ENCODE results near the gene ERVMER34-1.

Gene ERVMER34-1

DNA sequence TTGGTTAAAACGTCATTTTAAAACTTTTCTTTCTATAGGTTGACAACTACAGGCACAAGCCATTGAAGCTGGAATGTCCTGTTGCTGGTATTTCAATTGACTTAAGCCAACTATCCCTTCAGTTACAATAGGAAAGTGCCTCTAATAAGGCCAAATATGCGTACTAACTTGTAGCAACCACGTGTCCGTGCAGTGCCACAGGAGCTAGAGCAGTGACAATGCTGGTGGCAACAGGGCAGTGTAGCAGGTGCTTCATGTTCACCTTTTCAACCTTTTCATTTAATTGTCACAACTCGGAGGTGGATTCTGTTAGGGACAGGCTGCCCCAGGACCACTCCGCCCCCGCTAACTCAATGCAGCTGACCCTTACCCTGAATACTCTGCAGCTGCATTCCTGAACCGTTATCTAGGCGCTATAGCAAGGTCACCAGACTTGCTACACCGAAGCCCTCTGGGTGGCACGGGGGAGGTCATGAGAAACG, 37.7 kb downstream of the ERVMER34-1 start:
- Histone ChIP-seq H3K4me3 (ENCODE audit: insufficient read length, low read depth) (peak overlapping the region; percentile 90), H3K9me3 (ENCODE audit: insufficient read depth, low read length) (no peaks in the 10 kb centered on the region), H3K36me3 (ENCODE audit: insufficient read depth, insufficient read length, low read length) (peaks cover 45% of the 10 kb centered on the region), H3K27me3 (ENCODE audit: insufficient read depth, insufficient read length) (no peaks in the 10 kb centered on the region), H3K9ac (ENCODE audit: insufficient read length, low read depth) (peak overlapping the region; percentile 98), H3K4me1 (ENCODE audit: insufficient read depth, insufficient read length) (peaks cover 3% of the 10 kb centered on the region)
- TF ChIP-seq ZNF274 (IDR thresholded peaks at IDR 0.05; ENCODE audit: low read depth, low read length) = no peak
- no peak for TF ChIP-seq SUZ12 (IDR thresholded peaks at IDR 0.05; ENCODE audit: extremely low read depth, insufficient read depth, insufficient read length)
- no peak for TF ChIP-seq YY1 (IDR thresholded peaks at IDR 0.05; ENCODE audit: insufficient read depth, insufficient read length)
- DNase-seq (ENCODE audit: low read depth, low spot score) = no peak

DNA sequence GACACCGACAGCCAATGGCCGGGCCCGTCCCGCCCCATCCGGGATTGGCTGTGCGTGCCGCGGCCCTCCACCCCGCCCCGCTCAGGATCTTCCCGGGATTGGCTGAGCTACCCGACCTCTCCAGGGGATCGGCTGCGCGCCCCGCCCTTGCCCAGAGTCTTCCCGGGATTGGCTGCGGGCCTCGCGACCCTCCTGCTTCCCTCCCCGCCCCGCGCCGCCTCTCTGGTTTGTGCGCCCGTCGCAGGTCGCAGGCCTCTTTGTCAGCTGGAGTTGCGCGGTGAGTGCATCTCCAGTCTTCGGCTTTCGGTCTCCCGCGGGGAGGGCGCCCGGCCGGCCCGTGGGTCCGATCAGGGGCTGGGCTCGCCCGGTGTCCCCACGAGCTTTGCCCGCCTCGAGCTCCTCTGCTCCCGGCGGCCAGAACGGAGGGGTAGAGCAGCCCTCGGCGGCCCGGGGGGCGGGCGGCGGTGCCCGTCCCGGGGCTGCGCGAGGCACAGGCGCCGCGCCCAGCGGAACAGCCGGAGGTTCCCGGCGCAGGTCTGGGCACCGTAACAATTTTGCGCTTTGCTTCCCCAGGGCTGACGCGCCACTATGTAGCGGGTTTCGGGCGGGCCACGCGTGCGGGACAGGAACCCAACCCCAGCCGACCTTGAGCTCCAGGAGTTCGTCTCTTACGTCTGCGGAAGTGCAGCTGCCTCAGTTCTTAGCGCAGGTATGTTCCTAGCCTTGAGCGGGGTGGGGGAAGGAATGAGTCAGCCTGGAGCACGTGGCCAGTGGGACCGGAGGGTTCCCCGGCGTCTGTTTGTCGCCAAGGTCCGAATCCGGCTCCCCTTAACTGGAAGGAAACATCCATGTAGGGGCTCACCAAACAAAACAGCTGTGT, 38.7 kb downstream of the ERVMER34-1 start:
- TF ChIP-seq YY1 (IDR thresholded peaks at IDR 0.05; ENCODE audit: insufficient read depth, insufficient read length) = no peak
- no peak for TF ChIP-seq SUZ12 (IDR thresholded peaks at IDR 0.05; ENCODE audit: extremely low read depth, insufficient read depth, insufficient read length)
- no peak for TF ChIP-seq ZNF274 (IDR thresholded peaks at IDR 0.05; ENCODE audit: low read depth, low read length)
- Histone ChIP-seq H3K9me3 (ENCODE audit: insufficient read depth, low read length) (no peaks in the 10 kb centered on the region), H3K9ac (ENCODE audit: insufficient read length, low read depth) (peak overlapping the region; percentile 98), H3K27me3 (ENCODE audit: insufficient read depth, insufficient read length) (no peaks in the 10 kb centered on the region), H3K4me3 (ENCODE audit: insufficient read length, low read depth) (peak overlapping the region; percentile 90), H3K36me3 (ENCODE audit: insufficient read depth, insufficient read length, low read length) (peaks cover 45% of the 10 kb centered on the region), H3K4me1 (ENCODE audit: insufficient read depth, insufficient read length) (peaks cover 3% of the 10 kb centered on the region)
- DNase-seq (ENCODE audit: low read depth, low spot score) = peak; percentile 90

DNA sequence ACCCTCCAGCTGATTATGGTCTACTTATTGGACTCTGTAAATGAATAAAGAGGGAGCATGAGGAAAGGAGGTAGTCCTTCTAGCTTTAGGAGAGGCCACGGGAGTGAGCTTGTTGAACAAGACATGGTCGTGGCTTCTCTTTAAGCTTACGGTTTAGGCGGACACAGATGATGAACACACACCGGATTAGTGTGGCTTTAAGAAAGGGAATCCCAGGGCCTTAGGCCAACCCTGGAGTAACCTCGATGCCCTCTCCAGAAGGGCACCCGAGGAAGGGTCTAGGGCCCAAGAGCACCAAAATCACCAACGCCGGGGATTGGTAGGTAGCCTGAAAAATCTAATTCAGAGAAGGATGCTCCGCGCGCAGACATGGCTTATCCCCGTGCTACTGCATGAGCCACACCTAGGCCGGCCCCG, 39.4 kb downstream of the ERVMER34-1 start:
- DNase-seq (ENCODE audit: low read depth, low spot score) = no peak
- peak overlapping the region; percentile 69 for H3K9ac ChIP-seq (ENCODE audit: insufficient read length, low read depth)
- peak overlapping the region; percentile 53 for H3K4me3 ChIP-seq (ENCODE audit: insufficient read length, low read depth)
- TF ChIP-seq SUZ12 (IDR thresholded peaks at IDR 0.05; ENCODE audit: extremely low read depth, insufficient read depth, insufficient read length) = no peak
- no peak for TF ChIP-seq ZNF274 (IDR thresholded peaks at IDR 0.05; ENCODE audit: low read depth, low read length)
- no peak for TF ChIP-seq YY1 (IDR thresholded peaks at IDR 0.05; ENCODE audit: insufficient read depth, insufficient read length)
- H3K9me3 ChIP-seq (ENCODE audit: insufficient read depth, low read length) = no peaks in the 10 kb centered on the region
- peaks cover under 1% of the 10 kb centered on the region for H3K4me1 ChIP-seq (ENCODE audit: insufficient read depth, insufficient read length)
- no peaks in the 10 kb centered on the region for H3K27me3 ChIP-seq (ENCODE audit: insufficient read depth, insufficient read length)
- H3K36me3 ChIP-seq (ENCODE audit: insufficient read depth, insufficient read length, low read length) = peaks cover 44% of the 10 kb centered on the region

DNA sequence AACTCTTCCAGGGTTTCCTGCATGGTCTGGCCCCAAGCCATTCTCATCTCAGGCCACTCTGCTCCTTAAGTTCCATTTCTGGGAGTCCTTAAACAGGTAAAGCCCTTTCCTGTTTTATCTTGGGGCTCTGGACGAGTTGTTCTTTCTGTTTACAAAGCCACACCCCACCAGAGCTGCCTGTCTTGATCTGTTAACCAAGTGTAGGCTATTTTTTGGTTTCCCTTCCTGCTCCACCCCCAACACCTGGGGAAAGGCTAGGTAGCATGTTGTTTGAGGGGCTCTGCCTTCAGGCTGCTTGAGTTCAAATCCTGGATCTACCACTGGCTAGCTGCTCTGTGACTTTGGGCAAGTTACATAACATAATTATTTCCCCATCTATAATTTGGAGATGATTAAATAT, 40.0 kb downstream of the ERVMER34-1 start:
- peak overlapping the region; percentile 69 for H3K9ac ChIP-seq (ENCODE audit: insufficient read length, low read depth)
- no peak for TF ChIP-seq ZNF274 (IDR thresholded peaks at IDR 0.05; ENCODE audit: low read depth, low read length)
- TF ChIP-seq YY1 (IDR thresholded peaks at IDR 0.05; ENCODE audit: insufficient read depth, insufficient read length) = no peak
- TF ChIP-seq SUZ12 (IDR thresholded peaks at IDR 0.05; ENCODE audit: extremely low read depth, insufficient read depth, insufficient read length) = no peak
- H3K36me3 ChIP-seq (ENCODE audit: insufficient read depth, insufficient read length, low read length) = peaks cover 38% of the 10 kb centered on the region
- DNase-seq (ENCODE audit: low read depth, low spot score) = no peak
- no peaks in the 10 kb centered on the region for H3K4me1 ChIP-seq (ENCODE audit: insufficient read depth, insufficient read length)
- H3K4me3 ChIP-seq (ENCODE audit: insufficient read length, low read depth) = no peak overlapping the region
- no peaks in the 10 kb centered on the region for H3K9me3 ChIP-seq (ENCODE audit: insufficient read depth, low read length)
- H3K27me3 ChIP-seq (ENCODE audit: insufficient read depth, insufficient read length) = no peaks in the 10 kb centered on the region

DNA sequence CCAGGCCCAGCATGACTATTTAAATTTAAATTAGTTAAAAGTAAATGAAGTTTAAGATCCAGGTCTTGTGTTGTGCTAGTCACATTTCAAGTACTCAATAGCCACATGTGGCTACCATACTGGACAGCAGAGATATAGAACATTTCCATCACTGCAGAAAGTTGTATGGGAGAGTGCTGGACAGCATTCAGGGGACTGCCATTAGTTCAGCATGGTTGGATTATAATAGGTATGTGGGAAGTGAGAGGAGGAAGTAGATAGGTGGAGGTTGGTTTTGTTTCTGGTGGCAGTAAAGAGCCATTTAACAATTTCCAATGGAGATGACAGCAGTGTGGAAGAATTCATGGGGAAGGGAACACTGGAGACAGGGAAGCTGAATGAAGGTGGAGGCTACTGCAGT, 42.1 kb downstream of the ERVMER34-1 start:
- Histone ChIP-seq H3K9me3 (ENCODE audit: insufficient read depth, low read length) (no peaks in the 10 kb centered on the region), H3K36me3 (ENCODE audit: insufficient read depth, insufficient read length, low read length) (peaks cover 17% of the 10 kb centered on the region), H3K9ac (ENCODE audit: insufficient read length, low read depth) (no peak overlapping the region), H3K4me1 (ENCODE audit: insufficient read depth, insufficient read length) (no peaks in the 10 kb centered on the region), H3K27me3 (ENCODE audit: insufficient read depth, insufficient read length) (no peaks in the 10 kb centered on the region), H3K4me3 (ENCODE audit: insufficient read length, low read depth) (no peak overlapping the region)
- TF ChIP-seq ZNF274 (IDR thresholded peaks at IDR 0.05; ENCODE audit: low read depth, low read length) (no peak), YY1 (IDR thresholded peaks at IDR 0.05; ENCODE audit: insufficient read depth, insufficient read length) (no peak), SUZ12 (IDR thresholded peaks at IDR 0.05; ENCODE audit: extremely low read depth, insufficient read depth, insufficient read length) (no peak)
- no peak for DNase-seq (ENCODE audit: low read depth, low spot score)

DNA sequence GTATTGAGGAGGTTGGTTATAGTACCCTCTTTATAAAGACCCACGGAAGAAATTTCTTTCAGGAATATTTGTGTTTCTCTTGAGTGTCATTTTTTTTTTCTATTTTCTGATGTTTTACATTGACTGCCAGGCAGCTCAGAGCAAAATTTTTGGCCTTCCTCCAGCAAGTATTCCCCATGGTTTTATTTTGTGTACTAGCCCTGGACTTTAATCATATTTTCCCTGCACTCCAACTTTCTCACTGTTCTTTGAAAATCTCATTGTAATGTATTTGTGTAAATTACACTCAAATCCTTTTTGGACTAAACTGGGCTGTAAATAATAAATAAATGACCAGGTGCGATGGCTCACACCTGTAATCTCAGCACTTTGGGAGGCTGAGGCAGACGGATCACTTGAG, 46.6 kb downstream of the ERVMER34-1 start:
- Histone ChIP-seq H3K9ac (ENCODE audit: insufficient read length, low read depth) (no peak overlapping the region), H3K4me1 (ENCODE audit: insufficient read depth, insufficient read length) (no peaks in the 10 kb centered on the region), H3K9me3 (ENCODE audit: insufficient read depth, low read length) (no peaks in the 10 kb centered on the region), H3K27me3 (ENCODE audit: insufficient read depth, insufficient read length) (no peaks in the 10 kb centered on the region), H3K4me3 (ENCODE audit: insufficient read length, low read depth) (no peak overlapping the region), H3K36me3 (ENCODE audit: insufficient read depth, insufficient read length, low read length) (no peaks in the 10 kb centered on the region)
- no peak for TF ChIP-seq SUZ12 (IDR thresholded peaks at IDR 0.05; ENCODE audit: extremely low read depth, insufficient read depth, insufficient read length)
- TF ChIP-seq ZNF274 (IDR thresholded peaks at IDR 0.05; ENCODE audit: low read depth, low read length) = no peak
- no peak for TF ChIP-seq YY1 (IDR thresholded peaks at IDR 0.05; ENCODE audit: insufficient read depth, insufficient read length)
- no peak for DNase-seq (ENCODE audit: low read depth, low spot score)

GRCh38 chr4:52704133-52704532, 47.1 kb downstream of the ERVMER34-1 start:
- Histone ChIP-seq H3K36me3 (ENCODE audit: insufficient read depth, insufficient read length, low read length) (no peaks in the 10 kb centered on the region), H3K27me3 (ENCODE audit: insufficient read depth, insufficient read length) (no peaks in the 10 kb centered on the region), H3K4me3 (ENCODE audit: insufficient read length, low read depth) (no peak overlapping the region), H3K9me3 (ENCODE audit: insufficient read depth, low read length) (no peaks in the 10 kb centered on the region), H3K4me1 (ENCODE audit: insufficient read depth, insufficient read length) (no peaks in the 10 kb centered on the region), H3K9ac (ENCODE audit: insufficient read length, low read depth) (no peak overlapping the region)
- no peak for DNase-seq (ENCODE audit: low read depth, low spot score)
- no peak for TF ChIP-seq ZNF274 (IDR thresholded peaks at IDR 0.05; ENCODE audit: low read depth, low read length)
- TF ChIP-seq SUZ12 (IDR thresholded peaks at IDR 0.05; ENCODE audit: extremely low read depth, insufficient read depth, insufficient read length) = no peak
- no peak for TF ChIP-seq YY1 (IDR thresholded peaks at IDR 0.05; ENCODE audit: insufficient read depth, insufficient read length)

Data from NT2/D1 (cell line).